Inflammatory macrophage treated with lipopolysaccharide for 1 hour (primary cell): ENCODE data around the gene SNRNP48.

Source experiments
- DNase-seq, 2 donors: peaks; one replicate each; pipeline ENCODE4 v3.0.0-alpha.2; 2020 to 2022

The SNRNP48 gene

GRCh38 chr6:7589949-7590917 lies at the start of gene SNRNP48:
TSS of gene SNRNP48 (plus strand) at chr6:7590198. CDS start at chr6:7590258, 60 bp downstream.
- DNase-seq = peak; percentile 95

GRCh38 chr6:7540595-7540994 lies 49.4 kb upstream of the SNRNP48 start:
- no peak for DNase-seq

DNA sequence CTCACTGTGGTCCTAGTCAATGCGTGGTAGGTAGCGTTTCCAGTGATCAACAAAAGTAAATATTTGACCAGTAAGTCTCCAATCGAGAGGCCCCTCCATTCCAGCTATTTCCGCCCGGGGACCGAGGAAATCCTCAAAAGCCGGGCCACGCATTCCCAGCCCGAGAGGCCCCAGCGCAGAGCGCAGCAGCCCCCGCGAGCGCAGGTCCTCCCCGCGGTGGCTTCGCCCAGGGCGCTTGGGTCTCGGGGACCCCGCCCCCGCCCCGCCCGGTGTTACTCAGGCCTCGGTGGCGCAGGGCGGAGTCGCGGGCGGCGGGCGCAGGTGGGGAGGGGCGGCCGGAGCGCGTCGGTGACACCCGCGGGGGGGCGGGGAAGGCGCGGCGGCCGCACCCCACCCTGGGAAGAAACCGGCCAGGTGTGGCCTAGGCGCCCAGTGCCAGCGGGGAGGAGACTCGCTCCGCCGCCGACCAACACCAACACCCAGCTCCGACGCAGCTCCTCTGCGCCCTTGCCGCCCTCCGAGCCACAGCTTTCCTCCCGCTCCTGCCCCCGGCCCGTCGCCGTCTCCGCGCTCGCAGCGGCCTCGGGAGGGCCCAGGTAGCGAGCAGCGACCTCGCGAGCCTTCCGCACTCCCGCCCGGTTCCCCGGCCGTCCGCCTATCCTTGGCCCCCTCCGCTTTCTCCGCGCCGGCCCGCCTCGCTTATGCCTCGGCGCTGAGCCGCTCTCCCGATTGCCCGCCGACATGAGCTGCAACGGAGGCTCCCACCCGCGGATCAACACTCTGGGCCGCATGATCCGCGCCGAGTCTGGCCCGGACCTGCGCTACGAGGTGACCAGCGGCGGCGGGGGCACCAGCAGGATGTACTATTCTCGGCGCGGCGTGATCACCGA lies 48.6 kb upstream of the SNRNP48 start, which contains the start of gene DSP:
DSP (plus strand) TSS at position 497 of the 890 bp plus-strand sequence; CDS start at position 742, 245 bp downstream.
- no peak for DNase-seq

DNA sequence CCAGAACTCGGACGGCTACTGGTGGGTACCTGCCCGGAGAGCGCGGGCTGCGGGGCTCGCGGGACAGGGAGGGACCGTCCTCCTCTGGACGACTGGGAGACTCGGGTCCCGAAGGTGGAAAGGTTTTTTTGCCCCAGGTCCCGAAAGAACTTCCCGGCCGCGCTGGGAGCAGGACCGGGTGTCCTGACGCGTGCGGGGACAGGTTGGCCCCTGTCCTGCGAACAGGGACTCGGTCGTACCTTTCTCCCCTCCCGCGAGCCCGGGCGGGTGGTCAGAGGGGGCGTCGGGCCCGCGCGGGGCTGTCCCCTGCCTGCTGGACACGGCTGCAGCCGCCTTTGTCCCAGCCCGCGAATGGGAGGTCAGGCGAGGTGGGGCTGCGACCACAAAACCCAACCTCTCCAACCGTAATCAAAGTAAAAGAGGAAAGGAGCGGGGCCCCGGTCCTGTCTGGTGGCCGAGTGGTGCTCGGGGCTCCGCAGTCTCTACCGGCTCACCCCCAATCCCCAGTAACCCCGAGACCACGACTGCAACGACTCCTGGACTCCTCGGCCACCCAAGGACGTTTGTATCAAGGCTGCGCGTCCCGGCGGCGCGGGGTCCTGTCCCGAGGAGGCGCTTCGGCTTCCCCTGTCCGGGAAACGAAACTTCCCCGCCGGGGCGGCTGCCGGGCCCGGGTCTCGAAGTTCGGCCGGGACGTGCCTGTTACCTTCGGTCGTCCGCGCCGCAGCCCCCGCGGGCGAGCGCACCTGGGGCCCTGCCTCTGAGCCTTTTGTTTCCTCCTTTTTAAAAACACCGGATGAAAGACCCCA lies 47.7 kb upstream of the SNRNP48 start:
- DNase-seq = no peak

DNA sequence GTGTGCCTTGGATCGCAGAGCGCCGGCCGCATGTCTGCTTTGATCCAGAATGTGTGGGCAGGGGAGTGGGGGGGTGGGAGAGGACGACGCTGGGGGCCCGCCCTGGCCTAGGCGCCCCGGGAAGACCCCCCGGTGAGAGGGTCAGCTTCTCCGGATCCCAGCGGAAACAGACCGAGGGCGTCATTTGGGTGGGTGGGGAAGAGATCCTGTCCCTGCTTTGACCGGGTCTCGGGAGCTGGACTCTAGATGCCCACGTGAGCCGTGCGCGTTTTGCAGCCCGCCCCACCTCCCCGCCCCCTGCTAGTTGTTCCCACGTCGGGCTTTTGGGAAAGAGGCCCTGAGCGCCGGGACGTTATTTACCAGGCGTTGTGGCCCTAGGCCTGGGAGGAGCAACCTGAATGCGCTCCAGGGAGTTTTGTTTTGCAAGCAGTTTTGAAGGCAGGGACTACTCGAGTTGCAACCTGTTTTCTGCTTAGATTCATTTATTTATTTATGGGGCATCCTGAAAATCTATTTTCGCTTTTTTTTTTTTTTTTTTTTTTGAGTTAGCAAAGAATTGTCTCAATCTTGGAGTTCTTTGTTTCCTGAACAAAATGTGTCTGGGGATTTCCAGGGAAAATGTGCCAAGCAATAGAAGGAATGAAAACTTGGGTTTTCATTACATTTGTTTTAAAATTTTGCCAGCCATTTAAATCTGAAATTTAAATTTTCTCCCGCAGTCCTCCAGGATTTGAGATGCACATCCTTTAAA lies 46.9 kb upstream of the SNRNP48 start:
- DNase-seq = peak in 1 of 2 donors; percentile 43

DNA sequence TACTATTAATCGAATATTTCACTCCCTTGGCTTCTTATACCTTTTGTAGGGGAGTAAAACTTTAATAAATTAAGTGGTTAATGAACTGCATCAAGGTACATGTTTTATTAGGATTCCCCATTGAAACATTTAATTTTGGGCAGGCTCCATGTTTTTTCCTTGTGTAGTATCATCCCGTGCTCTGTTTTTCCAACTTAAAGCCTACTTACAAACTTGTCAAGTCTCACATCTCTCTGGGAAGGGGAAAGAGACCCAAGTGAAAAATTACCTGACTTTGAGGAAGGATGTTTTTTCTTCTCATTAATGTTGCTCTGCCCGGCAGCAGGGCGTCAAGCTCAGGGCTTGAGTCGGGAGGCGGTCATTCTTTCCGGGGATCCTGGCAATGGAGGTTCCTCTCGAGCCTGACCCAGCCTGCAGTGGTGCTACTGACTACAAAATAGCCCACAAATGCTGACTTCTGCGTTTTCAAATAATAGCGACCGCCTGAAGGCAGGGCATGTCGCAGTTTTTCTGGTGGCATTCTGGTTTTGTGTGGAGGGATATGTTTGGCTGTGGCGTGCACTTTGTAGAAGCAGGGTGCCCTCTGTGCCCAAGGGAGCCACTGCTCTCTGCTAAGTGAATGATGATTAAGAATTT lies 46.1 kb upstream of the SNRNP48 start:
- DNase-seq = no peak

DNA sequence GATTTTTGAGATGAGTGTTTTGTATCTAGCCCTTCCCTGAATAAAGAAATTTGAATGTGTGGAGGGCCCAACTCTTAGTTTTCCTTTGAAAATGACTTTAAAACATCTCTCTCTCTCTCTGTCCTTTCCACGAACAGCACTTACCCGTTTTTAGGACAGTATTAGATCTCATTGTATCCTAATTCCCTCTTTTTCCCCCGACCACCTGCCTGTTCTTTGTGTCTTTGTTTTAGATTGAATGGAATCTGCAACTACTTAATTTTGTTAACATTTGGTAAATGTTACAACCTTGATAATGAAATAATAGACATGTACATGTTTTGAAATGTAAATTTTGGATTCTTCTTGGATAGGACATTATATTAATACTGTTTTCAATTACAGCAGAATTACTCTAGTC lies 45.4 kb upstream of the SNRNP48 start:
- DNase-seq = no peak

- no peak for DNase-seq
These were observed 44.5 kb upstream of the SNRNP48 start for GRCh38 chr6:7545316-7546019.

- no peak for DNase-seq
These were observed 44.0 kb upstream of the SNRNP48 start for GRCh38 chr6:7546020-7546369.

DNA sequence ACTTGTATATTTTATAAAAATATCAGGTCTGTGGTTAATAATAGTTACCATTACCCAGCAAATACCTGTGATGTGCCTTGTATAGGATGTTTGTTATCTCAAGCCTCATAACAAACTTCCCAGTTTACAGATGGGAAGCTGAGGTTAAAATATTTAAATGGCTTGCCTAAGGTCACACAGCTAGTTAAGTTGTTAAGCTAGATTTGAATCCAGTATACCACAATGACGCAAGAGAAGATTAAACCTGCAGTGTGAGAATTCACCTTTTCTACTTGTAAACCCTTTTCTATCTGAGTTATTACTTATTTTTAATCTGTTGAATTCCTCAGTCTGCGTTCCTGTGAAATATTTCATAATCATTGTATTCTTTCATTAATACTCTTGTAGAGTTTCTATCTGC lies 43.6 kb upstream of the SNRNP48 start:
- DNase-seq = no peak

GRCh38 chr6:7546896-7547295 lies 43.1 kb upstream of the SNRNP48 start:
- DNase-seq = no peak

- DNase-seq = no peak
These were observed 42.7 kb upstream of the SNRNP48 start for GRCh38 chr6:7547315-7547714.

- no peak for DNase-seq
These were observed 39.6 kb upstream of the SNRNP48 start for GRCh38 chr6:7550433-7550801.

GRCh38 chr6:7554533-7555275 lies 35.3 kb upstream of the SNRNP48 start:
- no peak for DNase-seq

DNA sequence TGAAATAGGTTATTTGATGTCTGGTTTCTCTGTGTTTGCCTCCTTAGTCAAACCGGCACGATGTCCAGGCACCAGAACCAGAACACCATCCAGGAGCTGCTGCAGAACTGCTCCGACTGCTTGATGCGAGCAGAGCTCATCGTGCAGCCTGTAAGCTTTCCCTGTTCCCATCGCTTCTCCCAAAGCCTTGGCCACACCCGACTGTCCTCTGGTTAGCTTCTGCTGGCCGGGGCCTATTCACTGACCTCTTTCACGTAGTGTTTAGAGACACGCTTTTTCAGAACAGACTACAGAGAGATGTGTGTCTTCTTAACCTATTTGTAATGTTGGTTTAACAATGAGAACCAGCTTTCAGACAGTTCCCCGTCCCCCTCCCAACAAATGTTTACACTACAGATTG lies 34.3 kb upstream of the SNRNP48 start:
- DNase-seq = no peak

DNA sequence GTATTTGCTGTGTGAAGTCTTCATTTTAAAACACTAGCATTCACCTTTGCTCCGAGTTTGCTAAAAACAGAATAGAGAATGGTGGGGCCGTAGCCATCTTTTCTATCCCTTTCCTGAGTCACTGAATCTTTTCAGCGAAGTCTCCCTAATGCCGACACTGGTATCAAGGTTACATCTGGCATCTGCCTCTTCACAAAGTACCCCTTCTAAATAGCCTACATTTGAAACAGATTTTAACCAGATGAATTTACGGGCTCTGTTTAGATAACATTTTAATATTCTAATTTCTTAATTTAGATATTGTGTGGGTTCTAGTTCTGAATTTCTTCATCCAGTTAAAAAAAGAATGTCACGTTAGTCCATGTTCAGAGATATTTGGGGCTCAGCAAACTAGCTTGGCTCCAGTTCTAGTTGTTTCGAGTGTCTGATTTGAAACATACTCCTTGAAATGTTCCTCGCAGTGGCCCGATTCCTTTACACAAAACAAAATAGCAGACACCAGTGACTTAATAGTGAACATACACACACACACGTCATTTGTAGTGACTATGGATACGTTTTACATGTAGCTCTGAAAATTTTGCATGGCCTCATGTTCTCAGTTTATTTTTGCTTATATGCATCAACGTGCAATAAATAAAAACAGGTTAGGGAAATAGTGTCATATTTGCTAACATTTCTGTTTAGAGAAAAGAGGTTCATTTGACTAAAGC lies 33.4 kb upstream of the SNRNP48 start:
- no peak for DNase-seq

DNA sequence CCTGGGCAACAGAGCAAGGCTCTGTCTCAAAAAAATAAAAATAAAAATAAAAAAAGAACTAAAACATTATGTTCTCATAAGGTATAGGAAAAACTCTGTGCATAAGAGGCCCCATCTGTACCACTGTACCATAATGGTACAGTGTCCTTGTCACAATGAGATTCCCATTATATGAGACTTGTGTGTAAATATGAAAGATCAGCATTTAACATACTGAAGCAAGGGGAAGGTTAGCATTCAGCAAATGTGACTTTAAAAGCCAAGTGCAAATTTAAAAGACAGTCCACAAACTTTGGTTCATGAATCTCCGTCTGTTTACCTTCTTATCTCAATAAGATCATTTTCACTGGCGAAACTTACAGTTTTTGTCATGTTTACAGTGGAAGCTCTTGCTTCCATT lies 32.3 kb upstream of the SNRNP48 start:
- DNase-seq = no peak

GRCh38 chr6:7558781-7559180 lies 31.2 kb upstream of the SNRNP48 start:
- DNase-seq = no peak

GRCh38 chr6:7559196-7559595 lies 30.8 kb upstream of the SNRNP48 start:
- DNase-seq = no peak
